Fibroblast of pulmonary artery (primary cell): ENCODE data around the gene DDOST.

Source experiments
- DNase-seq: peaks from one replicate; pipeline ENCODE4 v3.0.0-alpha.2; 2010; ENCODE audit warnings: low read depth
- H3K4me3 ChIP-seq: replicated peaks from 2 replicates; pipeline ENCODE4 v1.5.1; 2011; ENCODE audit warnings: low read depth, mild to moderate bottlenecking, control low read depth, low read length, moderate library complexity
- CTCF ChIP-seq: IDR thresholded peaks from 2 replicates; pipeline ENCODE4 v1.5.1; 2011; ENCODE audit warnings: mild to moderate bottlenecking, control low read depth, low read length, inconsistent platforms; ENCODE audit errors: missing control alignments

Gene DDOST

GRCh38 chr1:20700636-20701215 lies 39.6 kb upstream of the DDOST start:
- no peak overlapping the region for H3K4me3 ChIP-seq

GRCh38 chr1:20699558-20699957 lies 38.4 kb upstream of the DDOST start:
- no peak overlapping the region for H3K4me3 ChIP-seq
- DNase-seq = no peak
- TF ChIP-seq CTCF = no peak

More at GRCh38 chr1:20700636-20701215, 39.6 kb upstream of the DDOST start:
- TF ChIP-seq CTCF = no peak
- DNase-seq = no peak

GRCh38 chr1:20698195-20698910 lies 37.2 kb upstream of the DDOST start:
- no peak overlapping the region for H3K4me3 ChIP-seq
- no peak for TF ChIP-seq CTCF
- DNase-seq = peak; percentile 43

GRCh38 chr1:20697563-20697962 lies 36.4 kb upstream of the DDOST start:
- no peak for TF ChIP-seq CTCF
- no peak overlapping the region for H3K4me3 ChIP-seq
- DNase-seq = no peak

GRCh38 chr1:20696397-20697333 lies 35.5 kb upstream of the DDOST start:
- peak overlapping the region; percentile 52 for H3K4me3 ChIP-seq
- peak; percentile 81 for TF ChIP-seq CTCF
- peak; percentile 95 for DNase-seq

GRCh38 chr1:20695515-20695914 lies 34.3 kb upstream of the DDOST start:
- no peak overlapping the region for H3K4me3 ChIP-seq
- no peak for TF ChIP-seq CTCF
- DNase-seq = no peak
